ENCODE data around the gene ZSCAN22. TPM values are rescaled to one million over a fixed set of nuclear protein-coding genes. Genes with fewer than 3 reads are reported as not detected.
A peak's percentile ranks its signal among the peaks of the same experiment; 100 is the strongest.

ZSCAN22 gene
- total and polyA plus RNA-seq, 2 of the 13 experiments (the other 11 are each of a cell fraction or from before 2014, with no cell fraction given), result 2.5 to 3.5 TPM

GRCh38 chr19:58278541-58279041, 48.2 kb upstream of the ZSCAN22 start, which contains the start of gene ZNF8 (continued):
- TF ChIP-seq EED (CRISPR knock-in tag; IDR thresholded peaks at IDR 0.05) (no peak), TOPORS (CRISPR knock-in tag; IDR thresholded peaks at IDR 0.05) (no peak), NKX3-1 (CRISPR knock-in tag; IDR thresholded peaks at IDR 0.05) (no peak), RFX5 (IDR thresholded peaks at IDR 0.05; ENCODE audit: low read depth, low read length) (peak; percentile 80), MNT (IDR thresholded peaks at IDR 0.05) (peak; percentile 48), ZNF264 (CRISPR knock-in tag; IDR thresholded peaks at IDR 0.05) (no peak), GATAD1 (CRISPR knock-in tag; IDR thresholded peaks at IDR 0.05) (peak; percentile 74), SCMH1 (CRISPR knock-in tag; IDR thresholded peaks at IDR 0.05; ENCODE audit: borderline replicate concordance) (no peak), IRF2 (CRISPR knock-in tag; IDR thresholded peaks at IDR 0.05) (peak; percentile 71; the same call in 1 of the 2 replicates), PITX1 (CRISPR knock-in tag; IDR thresholded peaks at IDR 0.05) (no peak), RFXAP (CRISPR knock-in tag; IDR thresholded peaks at IDR 0.05; ENCODE audit: borderline replicate concordance) (peak; percentile 99), SRSF9 (IDR thresholded peaks at IDR 0.05; ENCODE audit: borderline replicate concordance, insufficient read depth, low read depth, low read length, poor library complexity, severe bottlenecking) (no peak), RBAK (CRISPR knock-in tag; IDR thresholded peaks at IDR 0.05) (no peak), CEBPZ (IDR thresholded peaks at IDR 0.05; ENCODE audit: low read length) (no peak), ZSCAN12 (CRISPR knock-in tag; IDR thresholded peaks at IDR 0.05) (no peak), TBX3 (IDR thresholded peaks at IDR 0.05; ENCODE audit: borderline replicate concordance) (no peak), ZNF879 (CRISPR knock-in tag; IDR thresholded peaks at IDR 0.05) (no peak), NFRKB (IDR thresholded peaks at IDR 0.05) (no peak), DBP (CRISPR knock-in tag; IDR thresholded peaks at IDR 0.05; ENCODE audit: not compliant biosample characterization) (no peak)
- TF ChIP-seq, protein P1, sequence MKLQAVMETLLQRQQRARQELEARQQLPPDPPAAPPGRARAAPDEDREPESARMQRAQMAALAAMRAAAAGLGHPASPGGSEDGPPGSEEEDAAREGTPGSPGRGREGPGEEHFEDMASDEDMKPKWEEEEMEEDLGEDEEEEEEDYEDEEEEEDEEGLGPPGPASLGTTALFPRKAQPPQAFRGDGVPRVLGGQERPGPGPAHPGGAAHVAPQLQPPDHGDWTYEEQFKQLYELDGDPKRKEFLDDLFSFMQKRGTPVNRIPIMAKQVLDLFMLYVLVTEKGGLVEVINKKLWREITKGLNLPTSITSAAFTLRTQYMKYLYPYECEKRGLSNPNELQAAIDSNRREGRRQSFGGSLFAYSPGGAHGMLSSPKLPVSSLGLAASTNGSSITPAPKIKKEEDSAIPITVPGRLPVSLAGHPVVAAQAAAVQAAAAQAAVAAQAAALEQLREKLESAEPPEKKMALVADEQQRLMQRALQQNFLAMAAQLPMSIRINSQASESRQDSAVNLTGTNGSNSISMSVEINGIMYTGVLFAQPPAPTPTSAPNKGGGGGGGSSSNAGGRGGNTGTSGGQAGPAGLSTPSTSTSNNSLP (IDR thresholded peaks at IDR 0.05; ENCODE audit: low read depth, low read length), result no peak
- TF ChIP-seq, protein P2, sequence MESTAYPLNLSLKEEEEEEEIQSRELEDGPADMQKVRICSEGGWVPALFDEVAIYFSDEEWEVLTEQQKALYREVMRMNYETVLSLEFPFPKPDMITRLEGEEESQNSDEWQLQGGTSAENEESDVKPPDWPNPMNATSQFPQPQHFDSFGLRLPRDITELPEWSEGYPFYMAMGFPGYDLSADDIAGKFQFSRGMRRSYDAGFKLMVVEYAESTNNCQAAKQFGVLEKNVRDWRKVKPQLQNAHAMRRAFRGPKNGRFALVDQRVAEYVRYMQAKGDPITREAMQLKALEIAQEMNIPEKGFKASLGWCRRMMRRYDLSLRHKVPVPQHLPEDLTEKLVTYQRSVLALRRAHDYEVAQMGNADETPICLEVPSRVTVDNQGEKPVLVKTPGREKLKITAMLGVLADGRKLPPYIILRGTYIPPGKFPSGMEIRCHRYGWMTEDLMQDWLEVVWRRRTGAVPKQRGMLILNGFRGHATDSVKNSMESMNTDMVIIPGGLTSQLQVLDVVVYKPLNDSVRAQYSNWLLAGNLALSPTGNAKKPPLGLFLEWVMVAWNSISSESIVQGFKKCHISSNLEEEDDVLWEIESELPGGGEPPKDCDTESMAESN (CRISPR knock-in tag; conservative IDR thresholded peaks at IDR 0.05), result peak; percentile 85; the same call in 1 of the 2 replicates
